Islet of Langerhans (tissue), 1 donor: ENCODE results near the gene SKP1.

Source experiments
- FAIRE-seq: peaks from one replicate; lab custom pipeline; 2011; peaks lifted over from hg19 to GRCh38; lab: Jason Lieb, UNC

Gene SKP1

DNA sequence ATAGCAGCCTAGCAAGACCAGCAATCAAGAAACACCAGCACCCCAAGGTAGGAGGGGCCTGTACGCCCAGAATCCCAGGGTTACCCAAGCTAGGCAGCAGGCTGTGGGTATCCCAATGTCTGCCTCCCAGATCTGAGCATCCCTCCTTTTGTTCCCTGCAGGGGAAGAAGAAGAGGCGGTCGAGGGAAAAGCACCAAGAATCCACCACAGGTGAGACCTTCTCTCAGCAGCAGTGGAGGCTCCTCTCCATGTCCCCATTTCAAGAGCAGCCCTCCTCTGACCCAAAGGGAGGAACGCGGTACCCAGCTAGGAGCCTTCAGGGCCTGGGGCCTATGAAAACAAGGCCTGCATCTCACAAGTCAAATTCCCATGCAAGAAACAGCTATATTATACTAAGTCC lies 33.3 kb downstream of the SKP1 start:
- no peak for FAIRE-seq

DNA sequence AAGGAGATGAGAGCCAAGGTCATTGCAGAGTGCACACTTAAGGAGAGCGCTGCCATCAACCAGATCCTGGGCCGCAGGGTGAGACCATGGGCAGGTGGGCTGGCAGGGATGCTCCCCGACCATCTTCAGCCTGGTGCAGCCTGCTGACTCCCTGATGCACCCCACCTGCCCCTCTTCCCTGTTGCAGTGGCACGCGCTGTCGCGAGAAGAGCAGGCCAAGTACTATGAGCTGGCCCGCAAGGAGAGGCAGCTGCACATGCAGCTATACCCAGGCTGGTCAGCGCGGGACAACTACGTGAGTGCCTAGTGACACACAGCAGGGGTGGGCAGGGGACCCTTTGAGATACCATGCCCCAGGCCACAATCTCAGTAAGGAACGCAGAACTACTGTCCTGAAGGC lies 33.9 kb downstream of the SKP1 start:
- no peak for FAIRE-seq

DNA sequence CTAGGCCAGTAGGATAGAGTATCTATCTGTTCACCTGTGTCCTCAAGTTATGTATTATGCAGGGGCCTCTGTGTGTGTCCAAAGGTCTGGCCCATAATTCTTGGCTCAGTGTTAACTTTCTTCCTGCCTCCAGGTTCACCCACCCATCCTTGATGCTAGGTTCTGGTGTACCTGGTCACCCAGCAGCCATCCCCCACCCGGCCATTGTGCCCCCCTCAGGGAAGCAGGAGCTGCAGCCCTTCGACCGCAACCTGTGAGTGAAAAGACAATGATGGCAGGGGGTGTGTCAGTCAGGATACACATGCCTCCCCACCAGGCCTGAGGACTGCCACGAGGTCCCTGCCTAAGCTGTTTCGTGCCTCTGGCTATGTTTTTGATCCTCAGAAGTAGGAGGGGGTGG lies 34.7 kb downstream of the SKP1 start:
- no peak for FAIRE-seq

DNA sequence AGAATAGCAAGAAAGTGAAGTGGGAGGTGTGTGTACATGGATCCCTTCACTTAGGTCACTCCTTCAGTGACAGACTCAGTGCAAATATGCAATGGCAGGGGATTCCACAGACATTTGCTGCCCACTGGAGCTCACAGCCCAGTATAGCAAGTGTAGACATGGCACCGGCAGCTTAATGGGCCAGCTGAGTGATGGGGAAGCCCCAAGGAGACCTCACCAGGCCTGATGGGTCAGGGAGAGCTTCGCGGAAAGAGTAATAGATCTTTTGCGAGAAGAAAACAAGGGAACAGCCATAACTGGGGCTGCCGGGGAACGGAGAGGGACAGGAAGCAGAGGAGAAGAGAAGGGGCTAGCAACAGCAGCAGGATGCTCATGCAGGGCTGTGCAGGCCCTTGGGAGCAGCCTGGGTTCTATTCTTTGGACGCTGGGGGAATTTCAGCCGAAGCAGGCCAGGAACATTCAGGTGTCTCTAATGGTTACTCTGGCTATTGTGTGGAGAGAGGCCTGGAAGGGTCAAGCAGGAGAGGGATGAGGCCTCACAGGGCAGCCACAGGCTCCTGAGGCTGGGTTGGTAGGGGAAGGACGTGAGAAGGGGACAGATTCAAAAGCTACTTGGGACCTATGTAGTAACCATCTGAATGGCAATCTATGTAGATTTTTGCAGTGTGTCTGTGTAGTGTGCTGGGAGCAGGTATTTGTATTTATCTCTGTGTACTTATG lies 35.3 kb downstream of the SKP1 start:
- no peak for FAIRE-seq

DNA sequence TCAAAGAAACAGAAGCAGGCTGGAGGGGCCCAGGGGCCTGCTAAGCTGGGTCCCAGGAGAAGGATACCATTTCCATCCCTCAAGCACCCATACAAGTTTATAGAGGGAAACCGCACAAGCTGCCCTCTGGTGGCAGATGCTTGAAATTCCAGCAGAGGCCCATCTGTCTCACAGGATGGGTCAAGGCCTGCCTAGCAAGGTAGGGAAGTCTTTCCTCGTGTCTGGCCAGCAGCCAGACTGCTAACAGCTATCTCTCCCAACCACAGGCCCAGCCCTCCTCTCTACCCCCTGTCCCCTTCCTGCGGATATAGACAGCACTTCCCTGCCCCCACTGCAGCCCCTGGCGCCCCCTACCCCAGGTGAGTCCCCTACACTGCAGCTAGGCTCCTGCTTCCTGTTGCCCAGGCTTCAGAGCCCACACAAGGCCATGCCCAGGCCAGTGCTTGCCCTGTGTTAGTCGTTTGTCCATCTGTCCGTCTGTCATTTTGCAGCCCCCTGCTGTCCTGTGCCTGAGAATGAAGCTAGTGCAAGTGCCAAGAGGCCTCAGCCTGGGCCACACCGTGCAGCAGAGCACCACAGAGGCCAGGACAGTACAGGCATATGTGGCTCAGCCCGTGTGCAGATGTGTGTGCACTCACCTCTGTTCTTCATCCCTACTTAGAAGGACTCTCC lies 36.1 kb downstream of the SKP1 start:
- FAIRE-seq: no peak

DNA sequence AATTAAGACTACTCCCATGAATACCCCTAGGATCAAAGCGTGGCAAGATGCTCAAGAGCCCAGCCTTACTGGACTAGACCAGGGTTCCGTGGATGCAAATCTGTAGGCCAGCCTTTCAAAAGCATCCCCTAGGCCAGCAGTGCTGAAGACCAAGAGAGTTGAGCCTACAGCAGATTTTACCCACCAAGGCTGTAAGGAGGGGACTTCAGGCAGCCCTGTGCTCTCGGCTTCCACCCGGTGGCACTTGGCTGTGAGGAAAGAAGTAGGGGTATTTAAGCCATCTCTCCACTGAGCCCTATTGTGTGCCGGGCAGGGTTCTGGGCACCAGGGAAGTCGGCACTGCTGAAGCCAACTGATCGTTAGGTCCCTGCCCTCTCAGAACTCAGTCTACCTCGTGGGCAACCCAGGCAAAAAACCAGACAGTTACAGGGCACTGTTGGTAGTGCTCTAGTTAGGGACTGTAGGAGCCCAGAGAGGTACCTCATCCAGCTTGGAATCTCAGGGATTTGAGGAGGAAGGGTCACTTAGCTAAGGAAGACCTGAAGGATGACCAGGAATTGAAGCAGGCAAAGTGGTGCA lies 36.8 kb downstream of the SKP1 start:
- no peak for FAIRE-seq

DNA sequence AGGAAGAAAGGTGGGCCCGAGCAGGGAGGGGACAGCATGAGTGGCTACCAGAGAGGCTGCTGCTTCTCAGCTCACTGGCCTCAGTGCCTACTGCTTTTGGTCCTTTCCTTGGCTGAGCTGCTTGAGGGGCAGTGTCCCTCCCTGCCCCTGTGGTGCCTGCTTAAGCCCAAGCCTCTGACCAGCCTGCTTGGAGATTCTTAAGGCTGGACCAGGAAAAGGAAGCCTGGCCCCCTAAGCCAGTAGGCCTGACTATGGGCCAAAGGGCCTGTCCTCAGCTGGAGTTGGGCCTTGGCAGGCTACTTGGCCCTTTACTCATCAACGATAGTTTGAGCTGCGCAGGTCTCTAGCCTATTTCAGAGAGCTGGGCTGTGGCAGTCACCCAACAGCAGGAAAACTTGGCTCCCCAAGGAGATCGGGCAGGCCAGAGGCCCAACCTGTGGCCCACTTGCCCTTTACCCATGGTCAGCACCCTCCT lies 37.3 kb downstream of the SKP1 start:
- no peak for FAIRE-seq

DNA sequence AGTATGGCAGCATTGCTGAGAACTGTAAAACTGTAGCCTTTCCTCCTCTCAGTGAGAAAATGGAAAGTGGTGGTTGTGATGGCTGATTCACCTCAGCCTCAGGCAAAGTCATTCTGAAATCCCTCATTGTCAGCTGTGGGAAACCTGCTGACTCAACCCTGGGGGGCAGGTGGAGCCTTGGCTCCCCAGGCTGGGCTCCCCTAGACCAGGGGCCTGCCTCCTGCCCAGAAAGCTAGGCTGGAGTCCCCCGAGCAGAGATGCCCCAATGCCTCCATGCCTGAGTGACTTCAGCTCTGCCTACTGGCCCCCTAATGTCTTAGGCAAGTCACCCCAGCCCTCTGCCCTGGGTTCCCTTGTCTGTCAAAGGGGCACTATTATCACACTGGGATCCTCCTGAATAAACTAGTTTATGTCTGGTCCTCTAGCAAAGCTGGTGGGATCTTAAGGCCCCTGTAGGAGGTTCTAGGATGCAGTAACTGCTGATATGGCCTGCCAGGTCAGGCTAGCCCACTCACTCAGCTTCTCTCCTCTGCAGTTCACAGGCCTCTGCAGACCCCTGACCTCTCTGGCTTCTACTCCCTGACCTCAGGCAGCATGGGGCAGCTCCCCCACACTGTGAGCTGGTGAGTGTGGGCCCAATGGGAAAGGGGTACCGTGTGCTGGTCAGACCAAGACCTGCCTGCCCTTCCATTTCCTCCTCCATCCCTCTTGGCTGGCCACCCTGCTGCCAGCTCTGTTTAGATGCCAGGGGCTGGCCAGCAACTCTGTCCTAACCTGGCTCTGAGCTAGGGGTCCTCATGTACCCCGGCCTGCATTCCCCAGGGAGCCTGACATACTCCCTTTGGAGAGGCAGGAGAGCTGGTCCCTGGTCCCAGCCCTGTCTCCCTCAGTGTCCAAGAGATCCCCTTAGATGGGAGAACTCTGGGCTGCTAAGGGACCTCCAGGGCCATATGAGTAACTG lies 38.1 kb downstream of the SKP1 start:
- FAIRE-seq: no peak

DNA sequence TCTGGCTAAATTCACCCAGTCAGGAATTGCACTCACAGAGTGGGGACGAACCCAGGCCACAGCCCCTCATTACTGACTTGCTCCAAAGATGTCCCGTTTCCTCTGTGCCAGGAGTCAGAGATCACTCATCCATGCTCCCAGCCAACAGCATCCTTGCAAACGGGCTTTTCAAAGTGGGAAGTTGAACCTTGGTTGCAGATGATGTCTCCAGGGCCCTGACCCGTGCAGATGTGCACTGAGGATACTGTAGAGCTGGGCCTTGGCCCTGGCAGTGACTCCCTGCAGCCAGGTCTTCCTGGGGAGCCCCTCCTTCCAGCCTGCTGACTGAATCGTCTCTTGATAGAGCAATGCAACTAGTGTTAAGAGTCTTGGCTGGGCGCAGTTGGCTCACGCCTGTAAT lies 40.0 kb downstream of the SKP1 start:
- FAIRE-seq: no peak

DNA sequence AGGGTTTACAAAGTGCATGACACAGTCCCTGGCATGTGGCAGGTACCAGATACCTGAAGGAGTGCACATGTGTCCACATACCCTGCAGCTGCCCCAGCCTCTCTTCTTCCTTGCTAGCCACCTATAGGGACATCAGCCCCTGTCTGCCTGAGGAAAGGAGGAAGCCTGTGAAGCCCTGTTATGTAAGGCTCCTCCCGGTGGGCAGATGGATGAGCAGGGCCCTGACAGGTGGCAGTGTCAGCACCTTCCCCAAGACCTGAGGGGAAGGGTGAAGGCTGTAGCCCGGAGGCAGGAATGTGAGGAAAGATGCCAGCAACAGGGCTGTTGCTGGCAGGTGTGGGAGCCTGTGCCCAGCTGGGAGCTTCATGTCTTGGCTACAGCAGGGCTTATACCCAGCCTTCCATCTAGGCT lies 40.5 kb downstream of the SKP1 start:
- no peak for FAIRE-seq

DNA sequence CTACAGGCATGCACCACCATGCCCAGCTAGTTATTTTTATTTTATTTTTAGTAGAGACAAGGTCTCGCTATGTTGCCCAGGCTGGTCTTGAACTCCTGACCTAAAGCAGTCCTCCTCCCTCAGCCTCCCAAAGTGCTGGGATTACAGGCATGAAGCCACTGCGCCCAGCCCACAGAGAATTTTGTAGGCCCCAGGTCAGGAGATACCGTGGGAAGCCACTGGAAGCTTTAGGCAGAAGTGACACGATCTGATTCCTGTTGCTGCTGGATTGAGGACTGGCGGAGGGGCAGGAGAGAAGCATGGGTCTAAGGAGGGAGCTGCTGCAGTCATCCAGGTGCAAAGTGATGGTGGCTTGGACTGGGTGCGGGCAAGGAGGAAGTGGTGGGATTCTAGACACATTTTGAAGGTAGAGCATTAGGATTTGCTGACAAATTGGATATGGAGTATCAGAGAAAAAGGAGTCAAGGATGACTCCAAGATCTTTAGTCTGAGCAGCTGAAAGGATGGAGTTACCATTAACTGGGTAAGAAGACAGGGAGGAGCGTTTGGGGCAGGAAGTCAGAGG lies 41.6 kb downstream of the SKP1 start:
- FAIRE-seq: no peak

DNA sequence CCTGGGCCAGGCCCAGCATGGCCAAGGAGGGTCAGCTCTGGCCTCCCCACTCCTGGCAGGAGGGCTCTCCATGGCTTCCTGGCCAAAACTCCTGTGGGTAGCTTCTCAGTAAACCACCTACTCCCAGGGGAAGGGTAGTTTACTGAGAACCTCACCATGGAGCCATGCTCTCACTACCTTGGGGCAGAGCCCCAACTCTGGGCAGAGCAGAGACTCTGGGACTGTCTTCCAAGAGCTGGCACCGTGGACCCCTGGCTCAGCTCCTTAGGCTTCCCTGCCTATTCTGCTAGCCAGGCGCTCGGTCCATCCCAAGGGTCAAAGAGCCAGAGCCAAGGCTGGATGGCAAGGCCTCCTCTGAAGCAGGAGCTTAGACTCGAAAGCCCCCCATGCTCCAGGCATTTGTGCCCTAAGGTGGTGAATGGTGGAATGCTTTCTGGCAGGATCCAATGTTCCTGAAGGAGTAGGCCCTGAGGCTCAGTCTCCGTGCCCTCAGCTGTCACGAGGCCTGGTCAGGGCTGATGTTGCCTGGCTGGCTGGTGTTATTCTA lies 42.7 kb downstream of the SKP1 start:
- no peak for FAIRE-seq

DNA sequence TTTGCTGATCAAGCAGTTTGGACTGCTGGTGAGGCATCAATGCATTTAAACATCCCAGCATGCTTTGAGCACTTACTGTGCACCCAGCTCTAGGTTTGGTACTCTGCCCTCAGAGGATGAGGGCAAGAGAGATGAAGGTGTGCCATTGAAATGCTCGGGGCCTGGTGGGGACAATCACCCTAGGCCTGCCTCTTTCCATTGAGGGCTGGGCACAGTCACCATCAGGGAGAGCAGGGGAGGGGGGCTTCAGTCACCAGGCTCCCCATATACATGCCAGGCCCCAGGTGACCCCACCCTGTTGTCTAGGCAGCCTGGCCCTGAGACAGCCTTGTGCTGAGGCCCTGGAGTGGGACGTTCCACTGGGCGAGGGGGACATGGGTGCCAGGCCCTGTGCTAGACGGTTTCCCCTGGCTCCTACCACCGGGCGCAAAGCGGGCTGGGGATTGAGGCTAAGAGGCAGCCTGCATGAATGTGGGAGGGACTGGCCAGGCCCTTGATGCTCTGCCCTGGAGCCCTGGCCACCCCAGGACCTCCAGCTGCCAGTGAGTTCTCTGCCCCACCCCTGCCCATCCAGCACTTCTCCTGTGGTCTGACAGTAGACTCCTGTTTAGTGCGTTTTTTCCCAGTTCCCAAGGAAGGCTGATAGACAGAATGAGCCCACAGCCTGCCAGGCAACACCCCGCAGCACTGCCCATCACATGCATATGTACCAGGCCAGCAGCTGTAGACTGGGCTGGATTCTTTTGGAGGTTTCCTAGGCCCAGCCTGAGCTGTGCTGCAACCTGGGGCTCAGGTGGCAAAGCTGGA lies 43.4 kb downstream of the SKP1 start:
- no peak for FAIRE-seq

DNA sequence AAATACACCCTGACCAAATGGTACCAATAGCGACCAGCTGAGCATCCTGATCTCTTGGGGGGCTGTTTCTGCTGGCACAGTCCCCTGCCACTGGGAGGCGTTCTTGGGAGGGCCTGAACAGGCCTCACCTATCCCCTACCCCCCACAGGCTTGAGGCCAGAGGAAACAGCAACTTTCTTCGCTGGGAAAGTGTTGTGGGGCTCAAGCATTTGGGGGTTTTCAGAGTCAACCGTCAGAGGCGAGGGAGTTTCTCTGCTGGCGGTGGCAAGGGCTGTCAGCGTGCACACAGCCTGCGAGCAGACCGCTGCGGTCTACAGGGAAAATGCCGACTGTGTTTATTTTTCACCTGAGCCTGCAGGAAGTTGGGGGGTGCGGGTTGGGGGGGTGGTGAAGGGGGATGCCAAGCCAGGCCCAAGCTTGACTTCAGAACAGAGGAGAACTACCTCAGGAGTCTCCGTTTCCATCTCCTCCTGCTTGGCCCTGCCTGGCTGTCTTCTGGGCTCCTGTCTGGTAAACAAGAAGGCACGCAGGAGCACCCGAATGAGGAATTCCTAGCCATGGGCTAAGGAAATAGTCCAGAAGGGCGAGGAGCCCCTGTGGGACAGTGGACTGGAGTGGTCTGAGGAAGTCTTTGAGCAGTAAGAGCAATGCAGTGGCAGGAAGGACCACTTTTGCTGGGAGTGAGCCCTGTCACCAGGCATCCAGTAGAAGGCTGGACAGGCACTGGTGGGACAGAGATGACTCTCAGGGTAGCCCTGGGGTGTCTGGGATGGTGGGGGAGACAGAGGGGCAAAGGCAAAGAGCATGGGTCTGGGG lies 44.2 kb downstream of the SKP1 start:
- FAIRE-seq: no peak

DNA sequence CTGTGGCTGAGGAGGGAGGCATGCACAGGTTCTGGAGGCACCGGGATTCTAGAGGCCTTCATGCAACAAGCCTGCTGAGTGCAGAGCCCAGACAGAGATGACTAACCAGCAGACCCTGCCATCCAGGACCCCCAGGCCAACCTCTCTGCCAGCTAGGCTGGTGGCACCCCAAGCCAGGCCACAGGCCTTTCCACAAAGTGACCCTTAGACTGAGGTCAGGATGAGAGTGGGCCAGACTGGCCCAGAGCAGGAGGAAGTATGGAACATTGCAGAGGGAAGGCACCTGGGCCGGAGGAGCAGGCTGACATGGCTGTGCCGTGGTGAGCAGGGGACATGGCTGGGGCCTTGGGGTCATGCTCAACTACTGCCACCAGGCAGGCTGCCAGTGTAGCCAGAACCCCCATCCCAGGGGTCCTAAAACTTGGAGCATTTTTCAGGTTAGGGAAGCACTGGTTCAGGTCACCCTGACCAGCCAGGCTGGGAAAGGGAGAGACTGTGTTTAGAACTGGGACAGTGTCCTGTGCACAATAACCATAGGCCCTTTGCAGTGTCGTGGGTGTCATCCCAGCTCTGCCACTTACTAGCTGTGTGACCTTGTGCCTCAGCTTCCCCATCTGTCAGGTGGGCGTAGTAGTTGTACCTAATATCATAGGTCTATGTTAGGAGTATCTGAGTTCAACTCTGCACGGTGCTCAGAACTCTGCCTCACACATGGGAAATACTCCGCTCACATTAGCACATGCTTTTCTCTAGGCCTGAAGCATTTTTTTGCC lies 45.0 kb downstream of the SKP1 start:
- no peak for FAIRE-seq

DNA sequence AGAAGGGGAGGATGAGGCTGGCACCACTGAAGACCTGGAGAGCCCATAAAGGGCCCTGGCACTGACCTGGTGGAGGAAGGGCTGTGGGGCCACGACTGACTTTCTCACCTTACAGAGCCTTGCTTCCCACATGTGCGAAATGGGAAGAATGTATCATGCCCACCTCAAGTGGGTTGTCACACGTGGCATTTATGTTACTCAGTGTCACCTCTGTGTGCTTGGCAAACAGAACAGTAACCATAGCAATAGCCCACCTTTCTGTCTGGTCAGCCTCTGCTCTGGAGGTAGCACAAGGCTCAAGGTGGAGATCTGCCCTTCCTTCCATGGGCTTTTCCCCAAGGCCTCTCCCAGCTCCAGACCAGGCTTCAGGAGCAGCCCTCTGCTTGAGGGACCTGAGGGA lies 45.6 kb downstream of the SKP1 start:
- FAIRE-seq: no peak

DNA sequence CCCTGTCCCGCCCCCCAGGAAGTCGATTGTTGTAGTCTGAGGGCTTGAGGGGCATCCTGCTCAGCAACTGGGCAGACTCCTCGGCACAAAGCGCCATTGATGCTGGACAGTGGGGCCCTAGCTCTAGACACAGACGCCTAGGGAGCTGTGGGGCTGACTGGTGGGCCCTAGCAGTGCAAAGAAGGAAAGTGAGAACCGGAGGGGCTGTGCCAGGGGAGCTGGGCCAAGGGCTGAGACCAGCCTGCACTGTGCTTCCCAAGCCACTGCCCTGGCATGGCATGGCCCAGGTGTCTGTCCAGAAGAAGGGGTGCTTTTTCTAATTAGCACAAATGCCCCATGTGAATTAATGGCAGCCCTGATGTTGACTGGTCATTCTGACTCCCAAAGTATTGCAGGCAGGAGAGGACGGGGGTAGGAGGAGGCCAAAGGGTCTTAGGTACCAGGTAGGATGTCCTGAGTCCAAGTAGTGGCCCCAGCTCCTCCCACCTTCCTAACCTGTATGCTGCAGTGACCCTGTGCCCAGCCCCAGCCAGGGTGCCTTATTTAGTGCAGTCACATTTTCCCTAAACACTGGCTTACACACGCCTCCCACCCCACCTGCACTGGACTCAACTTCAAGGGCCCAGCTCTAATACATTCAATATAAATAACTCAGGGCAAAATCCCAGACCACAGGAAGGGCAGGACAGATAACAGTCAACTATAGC lies 46.4 kb downstream of the SKP1 start:
- no peak for FAIRE-seq

DNA sequence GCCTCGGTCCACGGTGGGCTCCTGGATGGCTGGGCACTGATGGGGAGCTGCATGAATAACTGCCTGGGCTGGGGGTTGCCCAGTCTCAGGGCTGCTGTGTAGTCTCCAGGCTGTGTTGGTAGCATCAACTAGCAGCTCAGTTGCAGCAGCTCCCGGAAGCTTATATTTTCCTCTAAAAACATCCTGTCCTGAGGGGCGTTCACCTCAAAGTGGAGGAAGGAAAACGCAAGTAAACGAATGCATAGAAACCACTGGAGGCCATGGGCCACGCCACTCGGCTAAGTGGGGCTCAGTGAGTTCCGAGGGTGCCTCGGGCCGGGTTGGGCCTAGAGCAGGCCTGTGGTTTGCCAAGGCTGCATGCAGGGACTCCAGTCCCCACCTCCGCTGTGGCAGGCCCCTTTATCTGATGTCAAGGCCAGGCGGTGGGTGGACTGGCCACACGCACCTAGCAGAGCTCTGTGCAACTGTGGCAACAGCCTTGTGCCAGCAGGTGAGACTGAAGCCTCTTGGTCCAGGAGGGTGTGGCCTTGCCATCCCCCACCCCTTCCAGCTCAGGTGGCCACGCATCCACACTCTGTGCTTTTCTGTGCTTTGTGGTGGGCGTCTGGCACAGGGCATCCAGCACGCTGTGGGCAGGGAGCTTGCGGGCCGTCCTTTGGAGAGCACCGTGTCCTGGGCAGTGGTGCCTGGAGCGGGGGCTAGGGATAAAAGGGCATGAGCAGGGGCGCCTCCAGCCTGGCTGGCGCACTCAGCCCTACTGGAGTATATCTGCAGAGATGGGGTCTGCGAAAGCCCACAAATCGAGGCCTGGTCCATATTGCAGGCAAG lies 47.1 kb downstream of the SKP1 start:
- no peak for FAIRE-seq
